ENCODE results near the gene ADGRA1.
"Not testable (repeated sequence)": the region's sequence is repeated elsewhere in the genome, so short reads cannot be mapped to it uniquely, and the experiment has no call there.

ADGRA1 gene

DNA sequence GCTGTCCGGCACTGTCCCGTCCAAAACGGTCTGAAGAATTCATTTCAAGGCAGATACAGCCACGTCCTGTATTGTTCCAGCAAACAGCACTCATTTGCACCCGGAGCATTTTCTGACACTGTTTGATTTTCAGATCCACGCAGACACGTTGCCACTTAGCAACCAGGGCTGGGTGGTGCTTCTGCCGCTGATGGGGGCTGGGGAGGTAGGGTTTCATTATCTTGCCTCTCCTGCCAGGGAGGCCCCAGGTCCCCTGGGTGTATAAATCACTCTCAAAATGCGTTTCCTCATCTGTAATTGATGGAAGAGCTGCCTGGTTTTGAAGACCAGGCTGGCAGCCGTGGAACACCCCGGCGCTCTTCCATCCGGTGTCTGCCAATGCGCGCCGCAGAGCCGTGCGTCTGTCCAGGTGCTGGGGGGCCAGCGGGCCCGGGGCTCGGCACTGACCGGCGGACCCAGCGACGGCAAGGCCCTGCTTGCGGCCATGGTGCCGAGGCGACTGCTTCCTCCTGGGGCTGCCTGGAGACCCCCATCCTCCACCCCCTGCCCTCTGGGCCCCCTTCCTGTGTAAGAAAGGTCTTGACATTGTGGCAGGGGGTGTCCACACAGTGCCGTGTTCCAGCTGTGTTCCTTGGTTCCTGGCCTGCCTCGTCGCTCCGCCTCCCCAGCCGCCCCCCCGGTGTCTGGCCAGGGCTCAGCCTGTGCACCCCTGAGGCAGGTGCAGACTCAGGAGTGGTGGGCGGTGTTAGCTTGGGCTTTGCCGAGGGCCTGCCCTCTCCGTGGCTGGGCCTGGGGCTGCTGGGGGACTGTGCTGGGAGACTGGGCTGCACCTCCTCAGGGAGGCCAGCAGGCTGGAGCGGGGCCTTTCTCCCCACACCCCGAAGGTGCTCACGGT, 16.6 kb downstream of the ADGRA1 start:
- 89 to 91% methylated on average over 26 to 33 of the region's 40 CpGs for WGBS, 2 experiments (ENCODE audit: insufficient coverage in 2 of 2)
- Histone ChIP-seq H3K4me1 (ENCODE audit: control insufficient read depth, insufficient read depth, low read length, poor library complexity, severe bottlenecking) (peaks cover 7% of the 10 kb centered on the region), H3K4me3 (ENCODE audit: extremely low read depth, insufficient read depth, low read length, poor library complexity, severe bottlenecking) (no peak overlapping the region), H3K9me3 (ENCODE audit: control insufficient read depth, low read length) (peaks cover 19% of the 10 kb centered on the region), H3K36me3 (ENCODE audit: control insufficient read depth, insufficient read depth, low read length) (no peaks in the 10 kb centered on the region), H3K27ac (ENCODE audit: low read depth, low read length, severe bottlenecking) (no peak overlapping the region)

DNA sequence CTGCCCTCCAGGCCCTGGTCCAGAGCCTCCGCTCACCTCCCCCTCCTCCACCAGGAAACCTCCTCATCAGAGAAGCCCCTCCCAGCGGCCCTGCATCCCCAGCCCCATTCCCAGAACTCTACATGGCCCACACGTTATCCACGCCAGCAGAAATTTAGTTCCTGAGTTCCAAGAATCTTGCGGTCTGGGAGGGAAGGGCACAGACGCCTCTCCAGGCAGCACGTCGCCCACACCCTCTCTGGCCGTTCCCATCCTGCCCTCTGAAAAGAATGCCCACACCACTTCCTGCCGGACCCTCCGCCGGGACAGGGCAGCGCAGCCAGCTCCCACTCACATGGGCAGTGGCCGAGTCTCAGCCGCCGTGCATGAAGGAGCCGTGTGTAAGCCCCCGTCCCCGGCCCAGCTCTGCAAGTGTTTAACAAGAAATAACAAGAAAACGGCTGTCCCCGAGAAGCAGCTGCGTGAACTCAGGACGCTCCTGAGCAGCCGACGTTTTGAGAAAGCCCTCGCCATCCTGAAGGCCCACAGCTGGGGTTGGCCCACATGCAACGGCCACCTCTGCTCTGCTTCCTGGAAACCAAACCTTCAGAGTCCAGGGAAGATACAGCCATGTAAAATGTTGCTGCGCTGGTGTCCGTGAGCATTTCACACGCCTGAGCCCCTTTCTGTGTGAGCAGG, 17.4 kb downstream of the ADGRA1 start:
- 93 to 95% methylated on average over 25 to 29 of the region's 30 CpGs for WGBS, 2 experiments (ENCODE audit: insufficient coverage in 2 of 2)
- H3K4me3 ChIP-seq (ENCODE audit: extremely low read depth, insufficient read depth, low read length, poor library complexity, severe bottlenecking), result no peak overlapping the region
- no peaks in the 10 kb centered on the region for H3K36me3 ChIP-seq (ENCODE audit: control insufficient read depth, insufficient read depth, low read length)

DNA sequence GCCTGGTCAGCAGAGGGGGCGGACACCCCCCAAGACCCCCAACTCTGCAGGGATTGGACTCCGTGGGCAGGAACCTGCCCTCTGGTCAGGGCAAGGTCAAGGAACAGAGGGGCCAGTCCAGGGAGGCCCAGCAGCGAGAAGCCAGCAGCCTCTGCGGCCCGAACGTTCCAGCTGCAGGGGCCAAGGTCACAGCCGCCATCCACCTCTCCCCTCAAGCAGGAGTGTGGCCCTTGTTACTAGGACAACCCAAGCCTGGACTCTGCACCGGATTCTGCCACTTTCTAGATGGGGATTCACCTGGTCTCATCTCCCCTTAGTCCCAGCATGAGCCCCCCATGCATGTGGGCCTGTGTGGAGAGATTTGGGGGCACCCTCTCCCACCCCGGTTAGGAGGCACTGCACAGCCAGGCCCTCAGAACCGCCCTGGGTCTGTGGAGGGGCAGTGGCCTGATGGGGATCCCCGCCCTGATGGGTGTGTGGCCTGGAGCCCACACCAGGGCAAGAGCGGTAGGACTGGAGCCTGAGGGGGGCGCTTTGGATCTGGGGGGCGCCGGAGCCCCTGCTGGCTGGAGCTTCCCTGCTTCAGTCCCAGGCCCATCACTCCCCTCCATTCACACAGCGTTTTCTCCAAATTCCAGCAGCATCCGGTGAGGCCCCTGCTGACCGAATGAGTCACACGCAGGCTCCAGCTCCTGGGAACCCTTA, 18.1 kb downstream of the ADGRA1 start:
- H3K4me3 ChIP-seq (ENCODE audit: extremely low read depth, insufficient read depth, low read length, poor library complexity, severe bottlenecking), result no peak overlapping the region
- H3K36me3 ChIP-seq (ENCODE audit: control insufficient read depth, insufficient read depth, low read length), result no peaks in the 10 kb centered on the region
- peaks cover 19% of the 10 kb centered on the region for H3K9me3 ChIP-seq (ENCODE audit: control insufficient read depth, low read length)
- H3K4me1 ChIP-seq (ENCODE audit: control insufficient read depth, insufficient read depth, low read length, poor library complexity, severe bottlenecking), result peaks cover 7% of the 10 kb centered on the region
- no peak overlapping the region for H3K27ac ChIP-seq (ENCODE audit: low read depth, low read length, severe bottlenecking)
- 70 to 76% methylated on average over 10 to 14 of the region's 19 CpGs for WGBS, 2 experiments (ENCODE audit: insufficient coverage in 2 of 2)

More for the DNA sequence above, 17.4 kb downstream of the ADGRA1 start:
- Histone ChIP-seq H3K9me3 (ENCODE audit: control insufficient read depth, low read length) (peaks cover 19% of the 10 kb centered on the region), H3K27ac (ENCODE audit: low read depth, low read length, severe bottlenecking) (no peak overlapping the region), H3K4me1 (ENCODE audit: control insufficient read depth, insufficient read depth, low read length, poor library complexity, severe bottlenecking) (peaks cover 7% of the 10 kb centered on the region)

DNA sequence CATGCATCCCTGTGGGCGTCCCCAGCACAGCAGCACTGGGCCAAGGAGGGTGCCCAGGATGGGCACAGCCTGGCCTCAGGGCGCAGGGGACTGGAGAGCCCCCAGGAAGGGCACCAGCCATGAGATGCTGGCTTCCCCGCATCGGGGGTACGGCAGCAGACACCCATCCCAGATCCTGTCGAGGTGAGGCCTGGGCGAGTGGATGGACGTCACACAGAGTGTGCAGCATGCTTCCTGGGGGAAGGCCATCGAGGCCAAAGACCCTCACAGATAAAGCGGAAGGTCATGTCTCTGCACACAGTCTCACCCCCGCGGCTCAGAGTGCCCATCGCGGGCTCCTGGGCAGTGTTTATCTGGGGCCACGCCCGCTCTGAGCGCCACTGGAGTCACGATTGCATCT, 18.8 kb downstream of the ADGRA1 start:
- Histone ChIP-seq H3K9me3 (ENCODE audit: control insufficient read depth, low read length) (peaks cover 19% of the 10 kb centered on the region), H3K4me3 (ENCODE audit: extremely low read depth, insufficient read depth, low read length, poor library complexity, severe bottlenecking) (no peak overlapping the region), H3K36me3 (ENCODE audit: control insufficient read depth, insufficient read depth, low read length) (no peaks in the 10 kb centered on the region), H3K27ac (ENCODE audit: low read depth, low read length, severe bottlenecking) (no peak overlapping the region), H3K4me1 (ENCODE audit: control insufficient read depth, insufficient read depth, low read length, poor library complexity, severe bottlenecking) (peaks cover 7% of the 10 kb centered on the region)
- WGBS, 2 experiments (ENCODE audit: insufficient coverage in 2 of 2), result 91 to 92% methylated on average over 17 to 18 of the region's 18 CpGs

DNA sequence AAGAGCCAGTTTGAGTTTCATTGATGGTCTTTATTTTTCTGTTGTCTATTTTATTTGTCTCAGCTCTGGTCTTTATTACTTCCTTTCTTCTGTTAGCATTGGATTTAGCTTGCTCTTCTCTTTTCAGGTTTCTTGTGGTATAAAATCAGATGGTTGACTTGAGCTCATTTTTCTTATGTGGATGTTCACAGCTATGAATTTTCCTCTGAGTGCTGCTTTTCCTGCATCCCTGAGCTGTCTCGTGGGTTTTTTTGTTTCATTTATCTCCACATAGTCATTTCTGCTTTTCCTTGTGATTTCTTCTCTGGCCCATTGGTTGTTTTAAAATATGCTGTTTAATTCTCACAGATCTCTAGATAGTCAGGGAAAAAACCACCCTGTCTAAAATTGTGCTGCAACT, 19.7 kb downstream of the ADGRA1 start:
- Histone ChIP-seq H3K27ac (ENCODE audit: low read depth, low read length, severe bottlenecking) (no peak overlapping the region), H3K36me3 (ENCODE audit: control insufficient read depth, insufficient read depth, low read length) (no peaks in the 10 kb centered on the region), H3K4me1 (ENCODE audit: control insufficient read depth, insufficient read depth, low read length, poor library complexity, severe bottlenecking) (peaks cover 7% of the 10 kb centered on the region), H3K4me3 (ENCODE audit: extremely low read depth, insufficient read depth, low read length, poor library complexity, severe bottlenecking) (no peak overlapping the region), H3K9me3 (ENCODE audit: control insufficient read depth, low read length) (peaks cover 19% of the 10 kb centered on the region)
- WGBS, 2 experiments (ENCODE audit: insufficient coverage in 2 of 2), result no CpG with 5 or more reads among the region's 1 CpG

DNA sequence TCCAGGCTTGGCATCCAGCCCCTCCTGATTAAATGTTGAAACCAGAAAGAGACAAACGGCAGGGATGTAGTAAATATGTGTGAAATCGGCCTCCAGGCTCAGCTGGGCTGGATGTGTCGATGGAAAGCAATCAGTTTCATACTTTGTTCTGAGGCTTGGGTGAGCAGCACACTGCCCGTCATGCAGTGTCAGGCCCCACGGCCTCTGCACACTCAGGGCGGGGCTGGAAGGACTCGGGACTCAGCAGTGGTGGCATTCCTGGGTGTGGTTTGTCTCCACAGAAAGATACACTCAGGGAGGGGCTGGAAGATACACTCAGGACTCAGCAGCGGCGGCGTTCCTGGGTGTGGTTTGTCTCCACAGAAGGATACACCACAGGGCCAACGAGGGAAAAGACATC, 22.0 kb downstream of the ADGRA1 start:
- H3K4me3 ChIP-seq (ENCODE audit: extremely low read depth, insufficient read depth, low read length, poor library complexity, severe bottlenecking), result no peak overlapping the region
- peaks cover 6% of the 10 kb centered on the region for H3K4me1 ChIP-seq (ENCODE audit: control insufficient read depth, insufficient read depth, low read length, poor library complexity, severe bottlenecking)
- H3K27ac ChIP-seq (ENCODE audit: low read depth, low read length, severe bottlenecking), result no peak overlapping the region
- WGBS, 2 experiments (ENCODE audit: insufficient coverage in 2 of 2), result 84 to 85% methylated on average over 10 to 11 of the region's 11 CpGs
- H3K36me3 ChIP-seq (ENCODE audit: control insufficient read depth, insufficient read depth, low read length), result no peaks in the 10 kb centered on the region
- peaks cover 19% of the 10 kb centered on the region for H3K9me3 ChIP-seq (ENCODE audit: control insufficient read depth, low read length)

GRCh38 chr10:133110133-133110532, 22.4 kb downstream of the ADGRA1 start:
- H3K36me3 ChIP-seq (ENCODE audit: control insufficient read depth, insufficient read depth, low read length), result no peaks in the 10 kb centered on the region
- H3K4me1 ChIP-seq (ENCODE audit: control insufficient read depth, insufficient read depth, low read length, poor library complexity, severe bottlenecking), result peaks cover 3% of the 10 kb centered on the region
- peaks cover 19% of the 10 kb centered on the region for H3K9me3 ChIP-seq (ENCODE audit: control insufficient read depth, low read length)
- H3K4me3 ChIP-seq (ENCODE audit: extremely low read depth, insufficient read depth, low read length, poor library complexity, severe bottlenecking), result no peak overlapping the region
- 82% methylated on average over 12 to 13 of the region's 13 CpGs for WGBS, 2 experiments (ENCODE audit: insufficient coverage in 2 of 2)
- H3K27ac ChIP-seq (ENCODE audit: low read depth, low read length, severe bottlenecking), result no peak overlapping the region

DNA sequence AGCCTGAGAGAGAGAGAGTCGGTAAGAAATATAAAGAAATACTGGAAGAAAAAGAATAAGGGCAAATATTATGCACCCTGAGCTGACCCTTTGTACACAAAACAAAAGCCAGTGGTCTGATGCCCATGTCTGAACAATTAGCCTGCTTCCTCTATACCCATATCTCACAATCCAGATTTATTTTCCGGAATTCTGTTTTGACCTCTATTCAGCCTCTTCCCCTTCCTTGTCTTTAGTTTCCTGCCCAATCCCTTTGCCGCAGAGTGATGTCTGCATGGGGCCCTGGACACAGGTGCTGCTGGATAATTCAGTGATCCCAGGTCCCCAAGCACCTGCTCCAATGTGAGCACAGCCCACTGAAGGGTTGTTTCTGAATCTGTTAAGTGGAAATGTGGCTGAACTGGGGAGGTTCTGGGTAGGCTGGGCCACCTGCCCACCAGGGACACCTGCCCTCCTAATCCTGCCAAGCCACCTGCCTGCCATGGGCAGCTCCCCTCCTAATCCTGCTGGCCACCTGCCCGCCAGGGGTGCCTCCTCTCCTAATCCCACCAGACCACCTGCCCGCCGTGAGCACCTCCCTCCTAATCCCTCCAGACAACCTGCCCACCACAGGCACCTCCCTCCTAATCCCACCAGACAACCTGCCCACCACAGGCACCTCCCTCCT, 23.0 kb downstream of the ADGRA1 start:
- no peaks in the 10 kb centered on the region for H3K36me3 ChIP-seq (ENCODE audit: control insufficient read depth, insufficient read depth, low read length)
- H3K9me3 ChIP-seq (ENCODE audit: control insufficient read depth, low read length), result peaks cover 19% of the 10 kb centered on the region
- 86 to 100% methylated on average over 3 of the region's 6 CpGs for WGBS, 2 experiments (ENCODE audit: insufficient coverage in 2 of 2)
- peaks cover 3% of the 10 kb centered on the region for H3K4me1 ChIP-seq (ENCODE audit: control insufficient read depth, insufficient read depth, low read length, poor library complexity, severe bottlenecking)
- no peak overlapping the region for H3K27ac ChIP-seq (ENCODE audit: low read depth, low read length, severe bottlenecking)
- no peak overlapping the region for H3K4me3 ChIP-seq (ENCODE audit: extremely low read depth, insufficient read depth, low read length, poor library complexity, severe bottlenecking)

DNA sequence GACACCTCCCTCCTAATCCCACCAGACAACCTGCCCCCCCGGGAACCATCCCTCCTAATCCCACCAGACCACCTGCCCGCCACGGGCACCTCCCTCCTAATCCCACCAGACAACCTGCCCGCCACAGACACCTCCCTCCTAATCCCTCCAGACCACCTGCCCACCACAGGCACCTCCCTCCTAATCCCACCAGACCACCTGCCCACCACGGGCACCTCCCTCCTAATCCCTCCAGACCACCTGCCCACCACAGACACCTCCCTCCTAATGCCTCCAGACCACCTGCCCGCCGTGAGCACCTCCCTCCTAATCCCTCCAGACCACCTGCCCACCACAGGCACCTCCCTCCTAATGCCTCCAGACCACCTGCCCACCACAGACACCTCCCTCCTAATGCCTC, 23.9 kb downstream of the ADGRA1 start:
- WGBS, 2 experiments (ENCODE audit: insufficient coverage in 2 of 2), result 21 to 23% methylated on average over 2 to 4 of the region's 7 CpGs
- peaks cover 17% of the 10 kb centered on the region for H3K9me3 ChIP-seq (ENCODE audit: control insufficient read depth, low read length)
- not testable (repeated sequence) for H3K4me3 ChIP-seq (ENCODE audit: extremely low read depth, insufficient read depth, low read length, poor library complexity, severe bottlenecking); H3K4me1 ChIP-seq (ENCODE audit: control insufficient read depth, insufficient read depth, low read length, poor library complexity, severe bottlenecking); H3K36me3 ChIP-seq (ENCODE audit: control insufficient read depth, insufficient read depth, low read length); H3K27ac ChIP-seq (ENCODE audit: low read depth, low read length, severe bottlenecking)

DNA sequence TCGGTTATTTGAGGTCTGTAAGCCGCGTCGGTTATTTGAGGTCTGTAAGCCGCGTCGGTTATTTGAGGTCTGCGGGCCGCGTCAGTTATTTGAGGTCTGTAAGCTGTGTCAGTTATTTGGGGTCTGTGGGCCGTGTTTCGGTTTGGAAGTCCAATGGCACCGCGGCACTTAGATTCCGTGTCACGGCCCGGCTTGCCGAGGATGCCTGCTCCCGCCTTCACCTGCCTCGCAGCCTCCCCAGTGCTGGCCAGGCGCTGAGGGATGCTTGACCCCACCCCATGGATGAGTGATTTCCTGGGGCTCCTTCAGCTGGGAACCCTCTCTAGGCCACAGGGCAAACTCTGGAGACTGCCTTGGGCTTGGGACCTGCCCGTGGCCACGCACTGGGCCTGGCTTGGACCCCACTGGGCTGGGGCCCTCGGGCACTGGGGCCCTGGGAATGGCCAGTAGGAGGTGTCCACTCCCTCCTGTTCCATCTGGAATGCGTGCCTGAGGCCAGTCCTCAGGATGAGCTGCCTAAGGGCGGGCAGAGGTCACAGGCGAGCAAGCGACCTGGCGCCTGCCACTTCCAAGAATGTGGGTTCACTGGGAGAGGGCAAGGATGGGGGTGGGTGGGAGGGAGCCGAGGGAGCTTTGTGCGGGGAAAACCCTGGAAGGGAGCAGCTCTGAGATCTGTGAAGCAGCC, 25.6 kb downstream of the ADGRA1 start:
- Histone ChIP-seq H3K27ac (ENCODE audit: low read depth, low read length, severe bottlenecking) (no peak overlapping the region), H3K4me1 (ENCODE audit: control insufficient read depth, insufficient read depth, low read length, poor library complexity, severe bottlenecking) (no peaks in the 10 kb centered on the region), H3K36me3 (ENCODE audit: control insufficient read depth, insufficient read depth, low read length) (no peaks in the 10 kb centered on the region), H3K4me3 (ENCODE audit: extremely low read depth, insufficient read depth, low read length, poor library complexity, severe bottlenecking) (no peak overlapping the region), H3K9me3 (ENCODE audit: control insufficient read depth, low read length) (peaks cover 3% of the 10 kb centered on the region)
- 92 to 93% methylated on average over 20 to 27 of the region's 31 CpGs for WGBS, 2 experiments (ENCODE audit: insufficient coverage in 2 of 2)

Data from mesodermal cell (in vitro differentiated cells).